HepG2 (cell line): ENCODE measurements around the gene UBAC1. TPM values are rescaled to one million over a fixed set of nuclear protein-coding genes. Genes with fewer than 3 reads are reported as not detected.
A peak's percentile ranks its signal among the peaks of the same experiment; 100 is the strongest.

Experiments
- ARNTL ChIP-seq: sonication (generic); formaldehyde crosslinking; IDR thresholded peaks from 2 replicates; pipeline ENCODE4 v1.4.0; 2020; ENCODE audit warnings: mild to moderate bottlenecking, missing genetic modification reagents
- FOXP4 ChIP-seq: sonication (generic); formaldehyde crosslinking; IDR thresholded peaks from 2 replicates; pipeline ENCODE4 v1.4.0; 2020; ENCODE audit warnings: missing genetic modification reagents
- MAX ChIP-seq: IDR thresholded peaks from 2 replicates; pipeline ENCODE4 v1.6.1; 2012; ENCODE audit warnings: inconsistent platforms
- MAZ ChIP-seq, 2 experiments: sonication (generic) in 1 of 2; formaldehyde crosslinking in 1 of 2; IDR thresholded peaks; 2 replicates each; pipeline versions ENCODE4 v1.5.0 to v1.6.1; 2012 to 2020; ENCODE audit warnings: low read depth in 2 of 2, mild to moderate bottlenecking in 2 of 2, borderline replicate concordance in 1 of 2, improper control_type of control experiment in 1 of 2, low read length in 1 of 2, missing genetic modification reagents in 1 of 2, moderate library complexity in 1 of 2
- MEF2D ChIP-seq: sonication (generic); formaldehyde crosslinking; IDR thresholded peaks from 2 replicates; pipeline ENCODE4 v1.5.1; 2020; ENCODE audit warnings: mild to moderate bottlenecking, missing genetic modification reagents
- NFE2 ChIP-seq: sonication (generic); formaldehyde crosslinking; IDR thresholded peaks from 2 replicates; pipeline ENCODE4 v1.4.0; 2020; ENCODE audit warnings: missing genetic modification reagents
- NPAS2 ChIP-seq: sonication (generic); formaldehyde crosslinking; IDR thresholded peaks from 2 replicates; pipeline ENCODE4 v1.8.0; 2022; ENCODE audit warnings: mild to moderate bottlenecking, missing genetic modification reagents, borderline replicate concordance
- NRL ChIP-seq: sonication (generic); formaldehyde crosslinking; IDR thresholded peaks from 2 replicates; pipeline ENCODE4 v1.5.0; 2020; ENCODE audit warnings: missing genetic modification reagents, mild to moderate bottlenecking, moderate library complexity, borderline replicate concordance
- RBAK ChIP-seq: sonication (generic); formaldehyde crosslinking; IDR thresholded peaks from 2 replicates; pipeline ENCODE4 v1.5.1; 2020; ENCODE audit warnings: mild to moderate bottlenecking, missing genetic modification reagents
- SAP130 ChIP-seq: IDR thresholded peaks from 2 replicates; pipeline ENCODE4 v1.6.1; 2016; ENCODE audit warnings: low read depth
- SOX5 ChIP-seq: IDR thresholded peaks from 2 replicates; pipeline ENCODE4 v1.6.1; 2016; ENCODE audit warnings: borderline replicate concordance
- TOPORS ChIP-seq: sonication (generic); formaldehyde crosslinking; IDR thresholded peaks from 2 replicates; pipeline ENCODE4 v1.8.0; 2023; ENCODE audit warnings: mild to moderate bottlenecking, missing genetic modification reagents
- ZBTB38 ChIP-seq: sonication (generic); formaldehyde crosslinking; IDR thresholded peaks from 2 replicates; pipeline ENCODE4 v1.5.1; 2020; ENCODE audit warnings: mild to moderate bottlenecking, missing genetic modification reagents
- ZFY ChIP-seq: sonication (generic); formaldehyde crosslinking; IDR thresholded peaks from 2 replicates; pipeline ENCODE4 v1.4.0; 2020; ENCODE audit warnings: missing genetic modification reagents
- ZKSCAN8 ChIP-seq: IDR thresholded peaks from 2 replicates; pipeline ENCODE4 v1.6.1; 2016; ENCODE audit warnings: borderline replicate concordance, missing genetic modification reagents, missing compliant biosample characterization
- ZNF574 ChIP-seq: sonication (generic); formaldehyde crosslinking; IDR thresholded peaks from 2 replicates; pipeline ENCODE4 v1.4.0; 2020; ENCODE audit warnings: missing genetic modification reagents
- ZNF616 ChIP-seq: sonication (generic); formaldehyde crosslinking; IDR thresholded peaks from 2 replicates; pipeline ENCODE4 v1.5.0; 2020; ENCODE audit warnings: low read depth, mild to moderate bottlenecking, missing genetic modification reagents
- ZNF839 ChIP-seq: sonication (generic); formaldehyde crosslinking; IDR thresholded peaks from 2 replicates; pipeline ENCODE4 v1.4.0; 2020; ENCODE audit warnings: missing genetic modification reagents, mild to moderate bottlenecking, borderline replicate concordance
- ZNF841 ChIP-seq: sonication (generic); formaldehyde crosslinking; IDR thresholded peaks from 2 replicates; pipeline ENCODE4 v1.8.1; 2023; ENCODE audit warnings: missing genetic modification reagents, borderline replicate concordance
- ZSCAN31 ChIP-seq: sonication (generic); formaldehyde crosslinking; IDR thresholded peaks from 2 replicates; pipeline ENCODE4 v1.5.0; 2020; ENCODE audit warnings: low read depth, mild to moderate bottlenecking, missing genetic modification reagents
- polyA plus RNA-seq, 8 experiments: library from polyadenylated mRNA; depleted of rRNA in 3 of 8; stranded (reverse) in 7 of 8; unstranded in 1 of 8; fragments of >200 nt; fragmentation: Illumina TruSeq in 4 of 8; extraction: Trizol in 4 of 8; gene quantifications; 2 replicates each; pipeline versions ENCODE4 v1.2.1 to v1.2.3, GENCODE V29; 2011 to 2016; ENCODE audit warnings: low read depth in 4 of 8, missing spikeins in 1 of 8, mixed read lengths in 1 of 8; ENCODE audit not compliant: insufficient read depth in 1 of 8
- total RNA-seq, 5 experiments: library from RNA; depleted of rRNA; stranded (reverse); fragments of >200 nt; fragmentation: Illumina TruSeq; extraction: Trizol; gene quantifications; 2 replicates each; pipeline ENCODE4 v1.2.3, GENCODE V29; 2016; ENCODE audit warnings: low read depth in 1 of 5
- TF ChIP-seq, protein P1 (sequence below): sonication (generic); formaldehyde crosslinking; IDR thresholded peaks from 2 replicates; pipeline ENCODE4 v1.5.0; 2020; ENCODE audit warnings: mild to moderate bottlenecking, missing genetic modification reagents, borderline replicate concordance

Gene UBAC1
- total and polyA plus RNA-seq, 2 of the 13 experiments (the other 11 are each of a cell fraction or from before 2014, with no cell fraction given) = 32.2 to 34.1 TPM

DNA sequence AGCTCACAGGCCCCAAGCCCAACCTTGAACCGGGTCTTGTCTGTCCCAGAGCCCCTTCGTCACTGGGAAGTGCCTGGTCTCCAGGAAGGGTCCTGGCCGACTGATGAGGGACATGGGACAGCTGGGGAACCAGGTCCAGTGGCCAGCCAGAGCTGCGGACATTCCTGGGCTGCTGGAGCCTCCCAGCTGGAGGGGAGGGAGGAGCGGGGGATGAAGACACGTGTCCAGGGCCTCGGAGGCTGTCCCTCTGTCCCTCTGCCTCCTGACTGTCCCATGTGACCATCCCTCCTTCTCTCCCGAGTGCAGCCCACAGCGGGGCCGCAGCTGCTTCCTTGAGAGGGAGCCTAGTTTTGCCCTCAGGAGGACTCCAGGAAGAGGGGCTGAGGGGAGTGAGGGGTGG lies 41.7 kb upstream of the UBAC1 start (continued):
- TF ChIP-seq, protein P1, sequence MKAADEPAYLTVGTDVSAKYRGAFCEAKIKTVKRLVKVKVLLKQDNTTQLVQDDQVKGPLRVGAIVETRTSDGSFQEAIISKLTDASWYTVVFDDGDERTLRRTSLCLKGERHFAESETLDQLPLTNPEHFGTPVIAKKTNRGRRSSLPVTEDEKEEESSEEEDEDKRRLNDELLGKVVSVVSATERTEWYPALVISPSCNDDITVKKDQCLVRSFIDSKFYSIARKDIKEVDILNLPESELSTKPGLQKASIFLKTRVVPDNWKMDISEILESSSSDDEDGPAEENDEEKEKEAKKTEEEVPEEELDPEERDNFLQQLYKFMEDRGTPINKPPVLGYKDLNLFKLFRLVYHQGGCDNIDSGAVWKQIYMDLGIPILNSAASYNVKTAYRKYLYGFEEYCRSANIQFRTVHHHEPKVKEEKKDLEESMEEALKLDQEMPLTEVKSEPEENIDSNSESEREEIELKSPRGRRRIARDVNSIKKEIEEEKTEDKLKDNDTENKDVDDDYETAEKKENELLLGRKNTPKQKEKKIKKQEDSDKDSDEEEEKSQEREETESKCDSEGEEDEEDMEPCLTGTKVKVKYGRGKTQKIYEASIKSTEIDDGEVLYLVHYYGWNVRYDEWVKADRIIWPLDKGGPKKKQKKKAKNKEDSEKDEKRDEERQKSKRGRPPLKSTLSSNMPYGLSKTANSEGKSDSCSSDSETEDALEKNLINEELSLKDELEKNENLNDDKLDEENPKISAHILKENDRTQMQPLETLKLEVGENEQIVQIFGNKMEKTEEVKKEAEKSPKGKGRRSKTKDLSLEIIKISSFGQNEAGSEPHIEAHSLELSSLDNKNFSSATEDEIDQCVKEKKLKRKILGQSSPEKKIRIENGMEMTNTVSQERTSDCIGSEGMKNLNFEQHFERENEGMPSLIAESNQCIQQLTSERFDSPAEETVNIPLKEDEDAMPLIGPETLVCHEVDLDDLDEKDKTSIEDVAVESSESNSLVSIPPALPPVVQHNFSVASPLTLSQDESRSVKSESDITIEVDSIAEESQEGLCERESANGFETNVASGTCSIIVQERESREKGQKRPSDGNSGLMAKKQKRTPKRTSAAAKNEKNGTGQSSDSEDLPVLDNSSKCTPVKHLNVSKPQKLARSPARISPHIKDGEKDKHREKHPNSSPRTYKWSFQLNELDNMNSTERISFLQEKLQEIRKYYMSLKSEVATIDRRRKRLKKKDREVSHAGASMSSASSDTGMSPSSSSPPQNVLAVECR (CRISPR knock-in tag) = peak; percentile 27; the same call in 1 of the 2 replicates
- no peak; the same call in 1 of the 2 replicates for TF ChIP-seq MAZ (IDR thresholded peaks at IDR 0.05; ENCODE audit: borderline replicate concordance, low read depth, low read length)
- peak; percentile 38; the same call in 1 of the 2 replicates for TF ChIP-seq MAZ (CRISPR knock-in tag; IDR thresholded peaks at IDR 0.05; ENCODE audit: low read depth)
- TF ChIP-seq TOPORS = no peak
- no peak for TF ChIP-seq NPAS2 (CRISPR knock-in tag)
- TF ChIP-seq ZBTB38 = 0 out of 2 replicates have a peak, but pooled peaks have one; percentile 18
- no peak for TF ChIP-seq NFE2
- TF ChIP-seq MEF2D = 0 out of 2 replicates have a peak, but pooled peaks have one; percentile 51
- TF ChIP-seq SOX5 = peak; percentile 44; the same call in 1 of the 2 replicates
- TF ChIP-seq ZNF574 (CRISPR knock-in tag) = peak; percentile 15; the same call in 1 of the 2 replicates
- TF ChIP-seq RBAK = no peak
- TF ChIP-seq ZSCAN31 (CRISPR knock-in tag) = peak; percentile 61; the same call in 1 of the 2 replicates
- peak; percentile 83 for TF ChIP-seq ARNTL (CRISPR knock-in tag)
- TF ChIP-seq SAP130 (CRISPR knock-in tag) = peak; percentile 79
- 0 out of 2 replicates have a peak, but pooled peaks have one; percentile 69 for TF ChIP-seq NRL (CRISPR knock-in tag)
- TF ChIP-seq ZNF841 (CRISPR knock-in tag) = no peak
- no peak for TF ChIP-seq ZNF616
- peak; percentile 25; the same call in 1 of the 2 replicates for TF ChIP-seq ZFY
- TF ChIP-seq ZKSCAN8 = no peak
- TF ChIP-seq ZNF839 (CRISPR knock-in tag) = no peak
- peak; percentile 60; the same call in 1 of the 2 replicates for TF ChIP-seq MAX
- TF ChIP-seq FOXP4 (CRISPR knock-in tag) = no peak
- TF ChIP-seq, all 625 proteins: peak for 46
